ENCODE results near the gene ZIC4.

- TF ChIP-seq CTCF (IDR thresholded peaks at IDR 0.05; ENCODE audit: low read depth, low read length, missing input control), result no peak
- TF ChIP-seq ATF3 (IDR thresholded peaks at IDR 0.05), result no peak
- no peak for TF ChIP-seq MAX (IDR thresholded peaks at IDR 0.05)
- no peak for TF ChIP-seq EGR1 (IDR thresholded peaks at IDR 0.05; ENCODE audit: low read depth in 2 of 2)
- no peak for TF ChIP-seq RXRA (IDR thresholded peaks at IDR 0.05)
- no peak for TF ChIP-seq TAF1 (conservative IDR thresholded peaks at IDR 0.05)
- TF ChIP-seq YY1 (IDR thresholded peaks at IDR 0.05), result no peak
- TF ChIP-seq REST (IDR thresholded peaks at IDR 0.05), result no peak
- no peak for TF ChIP-seq HNF4A (conservative IDR thresholded peaks at IDR 0.05)
- TF ChIP-seq RAD21 (IDR thresholded peaks at IDR 0.05), result no peak
Measured at GRCh38 chr3:147343926-147344325, 62.4 kb downstream of the ZIC4 start.
